HepG2 (cell line): Measurements from ENCODE around the gene KDR. TPM values are rescaled to one million over a fixed set of nuclear protein-coding genes. Genes with fewer than 3 reads are reported as not detected.

Experiments used
- EZH2 ChIP-seq: conservative IDR thresholded peaks from 2 replicates; pipeline ENCODE4 v1.6.1; 2012; ENCODE audit warnings: mild to moderate bottlenecking, low read depth, low read length, moderate library complexity
- FOXK1 ChIP-seq: sonication (generic); formaldehyde crosslinking; IDR thresholded peaks from 2 replicates; pipeline ENCODE4 v1.4.0; 2020; ENCODE audit warnings: low read depth, missing genetic modification reagents, borderline replicate concordance
- HCFC1 ChIP-seq: fragments of 150-350 bp; IDR thresholded peaks from 2 replicates; pipeline ENCODE4 v1.6.1; 2014; ENCODE audit warnings: low read depth, low read length
- KLF6 ChIP-seq: IDR thresholded peaks from 2 replicates; pipeline ENCODE4 v1.8.0; 2016; ENCODE audit warnings: missing biosample characterization, missing genetic modification reagents
- MNT ChIP-seq: fragments of 450-650 bp; IDR thresholded peaks from 2 replicates; pipeline ENCODE4 v1.6.1; 2016
- NCOA2 ChIP-seq: sonication (generic); formaldehyde crosslinking; IDR thresholded peaks from 2 replicates; pipeline ENCODE4 v1.8.0; 2022; ENCODE audit warnings: inconsistent platforms
- RAD21 ChIP-seq: fragments of 450-650 bp; formaldehyde crosslinking; IDR thresholded peaks from 2 replicates; pipeline ENCODE4 v1.5.0; 2020; ENCODE audit warnings: mild to moderate bottlenecking
- ZC3H13 ChIP-seq: sonication (generic); formaldehyde crosslinking; IDR thresholded peaks from 2 replicates; pipeline ENCODE4 v1.8.1; 2023; ENCODE audit warnings: mild to moderate bottlenecking, missing genetic modification reagents, moderate library complexity
- ZNF10 ChIP-seq: sonication (generic); formaldehyde crosslinking; IDR thresholded peaks from 2 replicates; pipeline ENCODE4 v1.4.0; 2020; ENCODE audit warnings: mild to moderate bottlenecking, low read depth, missing genetic modification reagents, borderline replicate concordance
- ZNF274 ChIP-seq: sonication (generic); formaldehyde crosslinking; IDR thresholded peaks from 2 replicates; pipeline ENCODE4 v1.5.1; 2020; ENCODE audit warnings: mild to moderate bottlenecking, missing genetic modification reagents
- ZNF407 ChIP-seq: sonication (generic); formaldehyde crosslinking; IDR thresholded peaks from one replicate; pipeline ENCODE4 v1.5.1; 2020; ENCODE audit warnings: mild to moderate bottlenecking, missing genetic modification reagents; ENCODE audit errors: not compliant biosample characterization
- ZNF530 ChIP-seq: sonication (generic); formaldehyde crosslinking; IDR thresholded peaks from 2 replicates; pipeline ENCODE4 v1.5.0; 2020; ENCODE audit warnings: low read depth, mild to moderate bottlenecking, missing genetic modification reagents
- polyA plus RNA-seq, 8 experiments: library from polyadenylated mRNA; depleted of rRNA in 3 of 8; stranded (reverse) in 7 of 8; unstranded in 1 of 8; fragments of >200 nt; fragmentation: Illumina TruSeq in 4 of 8; extraction: Trizol in 4 of 8; gene quantifications; 2 replicates each; pipeline versions ENCODE4 v1.2.1 to v1.2.3, GENCODE V29; 2011 to 2016; ENCODE audit warnings: low read depth in 4 of 8, missing spikeins in 1 of 8, mixed read lengths in 1 of 8; ENCODE audit not compliant: insufficient read depth in 1 of 8
- total RNA-seq, 5 experiments: library from RNA; depleted of rRNA; stranded (reverse); fragments of >200 nt; fragmentation: Illumina TruSeq; extraction: Trizol; gene quantifications; 2 replicates each; pipeline ENCODE4 v1.2.3, GENCODE V29; 2016; ENCODE audit warnings: low read depth in 1 of 5
- TF ChIP-seq, protein P1 (sequence below): IDR thresholded peaks from 2 replicates; pipeline ENCODE4 v1.6.1; 2016; ENCODE audit warnings: mild to moderate bottlenecking

The KDR gene
- total and polyA plus RNA-seq, 2 of the 13 experiments (the other 11 are each of a cell fraction or from before 2014, with no cell fraction given), result not detected

- TF ChIP-seq MNT (no peak), NCOA2 (CRISPR knock-in tag) (no peak), KLF6 (CRISPR knock-in tag) (no peak), RAD21 (CRISPR knock-in tag) (no peak), ZC3H13 (CRISPR knock-in tag) (no peak), ZNF274 (CRISPR knock-in tag) (no peak), ZNF10 (CRISPR knock-in tag) (no peak), ZNF407 (no peak), HCFC1 (no peak), FOXK1 (CRISPR knock-in tag) (no peak), ZNF530 (CRISPR knock-in tag) (no peak), EZH2 (no peak)
- TF ChIP-seq, protein P1, sequence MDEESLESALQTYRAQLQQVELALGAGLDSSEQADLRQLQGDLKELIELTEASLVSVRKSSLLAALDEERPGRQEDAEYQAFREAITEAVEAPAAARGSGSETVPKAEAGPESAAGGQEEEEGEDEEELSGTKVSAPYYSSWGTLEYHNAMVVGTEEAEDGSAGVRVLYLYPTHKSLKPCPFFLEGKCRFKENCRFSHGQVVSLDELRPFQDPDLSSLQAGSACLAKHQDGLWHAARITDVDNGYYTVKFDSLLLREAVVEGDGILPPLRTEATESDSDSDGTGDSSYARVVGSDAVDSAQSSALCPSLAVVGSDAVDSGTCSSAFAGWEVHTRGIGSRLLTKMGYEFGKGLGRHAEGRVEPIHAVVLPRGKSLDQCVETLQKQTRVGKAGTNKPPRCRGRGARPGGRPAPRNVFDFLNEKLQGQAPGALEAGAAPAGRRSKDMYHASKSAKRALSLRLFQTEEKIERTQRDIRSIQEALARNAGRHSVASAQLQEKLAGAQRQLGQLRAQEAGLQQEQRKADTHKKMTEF (CRISPR knock-in tag), result no peak
Observed at GRCh38 chr4:55132775-55133174, 7.4 kb upstream of the KDR start (continued).
